Fibroblast of lung (primary cell): Measurements from ENCODE around the gene UPF3A.

Experiments used
- EZH2 ChIP-seq: IDR thresholded peaks from 2 replicates; pipeline ENCODE4 v1.5.1; 2012; ENCODE audit warnings: low read length, control low read depth, mild to moderate bottlenecking; ENCODE audit errors: missing control alignments
- TF ChIP-seq, protein P1 (sequence below), 2 donors: IDR thresholded peaks in 1 of 2; conservative IDR thresholded peaks in 1 of 2; 1 replicate in 1 of 2; 2 replicates in 1 of 2; pipeline ENCODE4 v1.5.1; 2011 to 2012; ENCODE audit warnings: low read length in 2 of 2, control low read depth in 1 of 2, inconsistent platforms in 1 of 2, low read depth in 1 of 2, mild to moderate bottlenecking in 1 of 2

DNA sequence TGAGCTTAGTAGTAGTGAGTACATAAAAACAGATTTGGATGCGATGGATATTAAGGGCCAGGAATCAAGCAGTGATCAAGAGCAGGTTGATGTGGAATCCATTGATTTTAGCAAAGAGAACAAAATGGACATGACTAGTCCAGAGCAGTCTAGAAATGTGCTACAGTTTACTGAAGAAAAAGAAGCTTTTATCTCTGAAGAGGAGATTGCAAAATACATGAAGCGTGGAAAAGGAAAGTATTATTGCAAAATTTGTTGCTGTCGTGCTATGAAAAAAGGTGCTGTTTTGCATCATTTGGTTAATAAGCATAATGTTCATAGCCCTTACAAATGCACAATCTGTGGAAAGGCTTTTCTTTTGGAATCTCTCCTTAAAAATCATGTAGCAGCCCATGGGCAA, 44.3 kb downstream of the UPF3A start:
- TF ChIP-seq, protein P1, sequence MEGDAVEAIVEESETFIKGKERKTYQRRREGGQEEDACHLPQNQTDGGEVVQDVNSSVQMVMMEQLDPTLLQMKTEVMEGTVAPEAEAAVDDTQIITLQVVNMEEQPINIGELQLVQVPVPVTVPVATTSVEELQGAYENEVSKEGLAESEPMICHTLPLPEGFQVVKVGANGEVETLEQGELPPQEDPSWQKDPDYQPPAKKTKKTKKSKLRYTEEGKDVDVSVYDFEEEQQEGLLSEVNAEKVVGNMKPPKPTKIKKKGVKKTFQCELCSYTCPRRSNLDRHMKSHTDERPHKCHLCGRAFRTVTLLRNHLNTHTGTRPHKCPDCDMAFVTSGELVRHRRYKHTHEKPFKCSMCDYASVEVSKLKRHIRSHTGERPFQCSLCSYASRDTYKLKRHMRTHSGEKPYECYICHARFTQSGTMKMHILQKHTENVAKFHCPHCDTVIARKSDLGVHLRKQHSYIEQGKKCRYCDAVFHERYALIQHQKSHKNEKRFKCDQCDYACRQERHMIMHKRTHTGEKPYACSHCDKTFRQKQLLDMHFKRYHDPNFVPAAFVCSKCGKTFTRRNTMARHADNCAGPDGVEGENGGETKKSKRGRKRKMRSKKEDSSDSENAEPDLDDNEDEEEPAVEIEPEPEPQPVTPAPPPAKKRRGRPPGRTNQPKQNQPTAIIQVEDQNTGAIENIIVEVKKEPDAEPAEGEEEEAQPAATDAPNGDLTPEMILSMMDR (conservative IDR thresholded peaks at IDR 0.05 in 1 of 2, IDR thresholded peaks at IDR 0.05 in 1 of 2; ENCODE audit: low read depth in 1 of 2, low read length in 2 of 2), result no peak
- TF ChIP-seq EZH2, result no peak
